Measurements from ENCODE around the gene SLC22A1.

GRCh38 chr6:160177220-160177619 lies 55.6 kb downstream of the SLC22A1 start:
- no peak for TF ChIP-seq SPI1 (IDR thresholded peaks at IDR 0.05; ENCODE audit: borderline replicate concordance, insufficient read depth, low read depth, low read length)
- no peak for TF ChIP-seq REST (IDR thresholded peaks at IDR 0.05; ENCODE audit: low read depth, low read length)
- no peak for TF ChIP-seq POLR2A (IDR thresholded peaks at IDR 0.05; ENCODE audit: low read depth, low read length)
- no peak for TF ChIP-seq SREBF2 (IDR thresholded peaks at IDR 0.05; ENCODE audit: low read length)
- TF ChIP-seq RAD51 (IDR thresholded peaks at IDR 0.05): no peak
- no peak for TF ChIP-seq CTCF (IDR thresholded peaks at IDR 0.05 in 2 of 3, conservative IDR thresholded peaks at IDR 0.05 in 1 of 3; ENCODE audit: control insufficient read depth in 2 of 3, extremely low read depth in 1 of 3, insufficient read depth in 1 of 3, low read depth in 3 of 3, low read length in 3 of 3)
- no peak for TF ChIP-seq JUNB (IDR thresholded peaks at IDR 0.05)
- TF ChIP-seq ATF2 (IDR thresholded peaks at IDR 0.05; ENCODE audit: low read length): no peak
- no peak for TF ChIP-seq HDAC2 (IDR thresholded peaks at IDR 0.05)
- no peak for TF ChIP-seq EGR1 (IDR thresholded peaks at IDR 0.05; ENCODE audit: borderline replicate concordance in 1 of 2, low read depth in 2 of 2, low read length in 2 of 2)

All from GM12878 (cell line).